Mononuclear cell (primary cell): ENCODE measurements around the gene CDH18. TPM values are rescaled to one million over a fixed set of nuclear protein-coding genes. Genes with fewer than 3 reads are reported as not detected.

Experiments
- H3K27me3 ChIP-seq: 2 replicates; pipeline ENCODE4 v1.6.0; 2011; ENCODE audit warnings: low read length, control low read depth; ENCODE audit not compliant: insufficient read depth
- H3K4me1 ChIP-seq: 2 replicates; pipeline ENCODE4 v1.5.1; 2011; ENCODE audit warnings: mild to moderate bottlenecking, low read length, control low read depth; ENCODE audit not compliant: insufficient read depth
- H3K4me3 ChIP-seq: 2 replicates; pipeline ENCODE4 v1.5.1; 2011; ENCODE audit warnings: mild to moderate bottlenecking, low read length, moderate library complexity
- H3K9me3 ChIP-seq: 2 replicates; pipeline ENCODE4 v1.5.1; 2011; ENCODE audit warnings: low read depth, mild to moderate bottlenecking, control low read depth, low read length
- total RNA-seq: library from RNA; depleted of rRNA; stranded (reverse); fragments of >200 nt; gene quantifications from one replicate; pipeline ENCODE4 v1.2.3, GENCODE V29; 2012

CDH18 gene
- total RNA-seq, 1 donor: not detected

- H3K4me3 ChIP-seq: no peak overlapping the region
- H3K27me3 ChIP-seq: no peaks in the 10 kb centered on the region
- no peaks in the 10 kb centered on the region for H3K4me1 ChIP-seq
- H3K9me3 ChIP-seq: peaks cover 6% of the 10 kb centered on the region
Observed at GRCh38 chr5:19694949-19695611, 292.9 kb downstream of the CDH18 start.

GRCh38 chr5:19690978-19691377 lies 297.0 kb downstream of the CDH18 start:
- no peak overlapping the region for H3K4me3 ChIP-seq
- H3K9me3 ChIP-seq: peaks cover 15% of the 10 kb centered on the region
- no peaks in the 10 kb centered on the region for H3K27me3 ChIP-seq
- no peaks in the 10 kb centered on the region for H3K4me1 ChIP-seq

- H3K4me3 ChIP-seq: no peak overlapping the region
- peaks cover 9% of the 10 kb centered on the region for H3K9me3 ChIP-seq
- no peaks in the 10 kb centered on the region for H3K4me1 ChIP-seq
- H3K27me3 ChIP-seq: no peaks in the 10 kb centered on the region
Observed at GRCh38 chr5:19685473-19685872, 302.5 kb downstream of the CDH18 start.

- Histone ChIP-seq H3K9me3 (peaks cover 4% of the 10 kb centered on the region), H3K4me1 (no peaks in the 10 kb centered on the region), H3K27me3 (no peaks in the 10 kb centered on the region), H3K4me3 (no peak overlapping the region)
Observed at GRCh38 chr5:19676895-19677294, 311.1 kb downstream of the CDH18 start.

GRCh38 chr5:19660679-19661078 lies 327.3 kb downstream of the CDH18 start:
- Histone ChIP-seq H3K4me3 (no peak overlapping the region), H3K9me3 (no peaks in the 10 kb centered on the region), H3K4me1 (no peaks in the 10 kb centered on the region), H3K27me3 (no peaks in the 10 kb centered on the region)

GRCh38 chr5:19655627-19656026 lies 332.4 kb downstream of the CDH18 start:
- Histone ChIP-seq H3K9me3 (no peaks in the 10 kb centered on the region), H3K27me3 (no peaks in the 10 kb centered on the region), H3K4me1 (no peaks in the 10 kb centered on the region)

GRCh38 chr5:19638461-19638860 lies 349.5 kb downstream of the CDH18 start:
- no peak overlapping the region for H3K4me3 ChIP-seq

More at GRCh38 chr5:19655627-19656026, 332.4 kb downstream of the CDH18 start:
- H3K4me3 ChIP-seq: no peak overlapping the region

GRCh38 chr5:19630876-19631275 lies 357.1 kb downstream of the CDH18 start:
- Histone ChIP-seq H3K27me3 (no peaks in the 10 kb centered on the region), H3K4me1 (no peaks in the 10 kb centered on the region), H3K4me3 (no peak overlapping the region), H3K9me3 (no peaks in the 10 kb centered on the region)

More at GRCh38 chr5:19638461-19638860, 349.5 kb downstream of the CDH18 start:
- Histone ChIP-seq H3K9me3 (peaks cover 8% of the 10 kb centered on the region), H3K27me3 (no peaks in the 10 kb centered on the region), H3K4me1 (no peaks in the 10 kb centered on the region)

GRCh38 chr5:19626211-19626610 lies 361.8 kb downstream of the CDH18 start:
- Histone ChIP-seq H3K9me3 (no peaks in the 10 kb centered on the region), H3K4me3 (no peak overlapping the region), H3K27me3 (no peaks in the 10 kb centered on the region), H3K4me1 (no peaks in the 10 kb centered on the region)

- no peaks in the 10 kb centered on the region for H3K27me3 ChIP-seq
Observed at GRCh38 chr5:19625562-19625961, 362.4 kb downstream of the CDH18 start.

GRCh38 chr5:19619571-19619970 lies 368.4 kb downstream of the CDH18 start:
- Histone ChIP-seq H3K9me3 (no peaks in the 10 kb centered on the region), H3K4me1 (no peaks in the 10 kb centered on the region), H3K4me3 (no peak overlapping the region), H3K27me3 (no peaks in the 10 kb centered on the region)

More at GRCh38 chr5:19625562-19625961, 362.4 kb downstream of the CDH18 start:
- Histone ChIP-seq H3K4me1 (no peaks in the 10 kb centered on the region), H3K9me3 (no peaks in the 10 kb centered on the region), H3K4me3 (no peak overlapping the region)

GRCh38 chr5:19616701-19617215 lies 371.2 kb downstream of the CDH18 start:
- no peaks in the 10 kb centered on the region for H3K9me3 ChIP-seq
- no peaks in the 10 kb centered on the region for H3K27me3 ChIP-seq
- H3K4me3 ChIP-seq: no peak overlapping the region
- no peaks in the 10 kb centered on the region for H3K4me1 ChIP-seq

- Histone ChIP-seq H3K4me3 (no peak overlapping the region), H3K4me1 (no peaks in the 10 kb centered on the region), H3K27me3 (no peaks in the 10 kb centered on the region), H3K9me3 (no peaks in the 10 kb centered on the region)
Observed at GRCh38 chr5:19615661-19616060, 372.3 kb downstream of the CDH18 start.

- H3K4me3 ChIP-seq: no peak overlapping the region
- H3K27me3 ChIP-seq: no peaks in the 10 kb centered on the region
Observed at GRCh38 chr5:19615071-19615470, 372.9 kb downstream of the CDH18 start.

GRCh38 chr5:19608444-19609002 lies 379.5 kb downstream of the CDH18 start:
- no peaks in the 10 kb centered on the region for H3K9me3 ChIP-seq
- H3K27me3 ChIP-seq: no peaks in the 10 kb centered on the region
- H3K4me1 ChIP-seq: no peaks in the 10 kb centered on the region
- H3K4me3 ChIP-seq: no peak overlapping the region

More at GRCh38 chr5:19615071-19615470, 372.9 kb downstream of the CDH18 start:
- H3K9me3 ChIP-seq: no peaks in the 10 kb centered on the region
- no peaks in the 10 kb centered on the region for H3K4me1 ChIP-seq
